Measurements from ENCODE around the gene NCAM1.

NCAM1 gene

DNA sequence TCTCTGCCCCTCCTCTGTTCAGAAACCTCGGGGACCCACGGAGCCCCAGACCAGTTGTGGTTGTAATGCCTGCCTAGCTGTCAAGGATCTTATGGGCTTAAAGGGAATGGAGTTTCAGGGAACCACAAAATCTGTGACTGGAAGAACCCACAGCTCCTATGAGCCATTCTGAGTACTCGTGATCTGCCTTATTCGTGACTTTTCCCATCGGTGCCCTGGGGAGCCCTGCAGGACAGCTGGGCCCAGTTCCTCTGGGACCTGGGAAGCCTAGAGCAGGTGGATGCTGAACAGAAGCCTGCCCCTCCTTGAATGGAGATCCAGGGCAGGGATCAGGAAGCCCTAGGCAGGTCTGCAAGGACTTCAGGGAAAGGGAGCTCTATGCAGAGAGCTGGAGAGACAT is 311.1 kb downstream of the NCAM1 start:
- Histone ChIP-seq H3K27ac (no peak overlapping the region), H2AFZ (no peak overlapping the region), H3K9me3 (ENCODE audit: control insufficient read depth, low read length) (no peaks in the 10 kb centered on the region), H3K4me1 (no peaks in the 10 kb centered on the region), H3K4me3 (ENCODE audit: low read depth, low read length) (no peak overlapping the region), H3K36me3 (ENCODE audit: control insufficient read depth, insufficient read depth, low read length) (no peaks in the 10 kb centered on the region), H3K27me3 (ENCODE audit: control insufficient read depth, insufficient read depth, low read length) (no peaks in the 10 kb centered on the region), H3K4me2 (ENCODE audit: low read length) (no peak overlapping the region), H3K9ac (no peak overlapping the region), H3K79me2 (no peaks in the 10 kb centered on the region)
- TF ChIP-seq, protein P1, sequence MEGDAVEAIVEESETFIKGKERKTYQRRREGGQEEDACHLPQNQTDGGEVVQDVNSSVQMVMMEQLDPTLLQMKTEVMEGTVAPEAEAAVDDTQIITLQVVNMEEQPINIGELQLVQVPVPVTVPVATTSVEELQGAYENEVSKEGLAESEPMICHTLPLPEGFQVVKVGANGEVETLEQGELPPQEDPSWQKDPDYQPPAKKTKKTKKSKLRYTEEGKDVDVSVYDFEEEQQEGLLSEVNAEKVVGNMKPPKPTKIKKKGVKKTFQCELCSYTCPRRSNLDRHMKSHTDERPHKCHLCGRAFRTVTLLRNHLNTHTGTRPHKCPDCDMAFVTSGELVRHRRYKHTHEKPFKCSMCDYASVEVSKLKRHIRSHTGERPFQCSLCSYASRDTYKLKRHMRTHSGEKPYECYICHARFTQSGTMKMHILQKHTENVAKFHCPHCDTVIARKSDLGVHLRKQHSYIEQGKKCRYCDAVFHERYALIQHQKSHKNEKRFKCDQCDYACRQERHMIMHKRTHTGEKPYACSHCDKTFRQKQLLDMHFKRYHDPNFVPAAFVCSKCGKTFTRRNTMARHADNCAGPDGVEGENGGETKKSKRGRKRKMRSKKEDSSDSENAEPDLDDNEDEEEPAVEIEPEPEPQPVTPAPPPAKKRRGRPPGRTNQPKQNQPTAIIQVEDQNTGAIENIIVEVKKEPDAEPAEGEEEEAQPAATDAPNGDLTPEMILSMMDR (IDR thresholded peaks at IDR 0.05): no peak

DNA sequence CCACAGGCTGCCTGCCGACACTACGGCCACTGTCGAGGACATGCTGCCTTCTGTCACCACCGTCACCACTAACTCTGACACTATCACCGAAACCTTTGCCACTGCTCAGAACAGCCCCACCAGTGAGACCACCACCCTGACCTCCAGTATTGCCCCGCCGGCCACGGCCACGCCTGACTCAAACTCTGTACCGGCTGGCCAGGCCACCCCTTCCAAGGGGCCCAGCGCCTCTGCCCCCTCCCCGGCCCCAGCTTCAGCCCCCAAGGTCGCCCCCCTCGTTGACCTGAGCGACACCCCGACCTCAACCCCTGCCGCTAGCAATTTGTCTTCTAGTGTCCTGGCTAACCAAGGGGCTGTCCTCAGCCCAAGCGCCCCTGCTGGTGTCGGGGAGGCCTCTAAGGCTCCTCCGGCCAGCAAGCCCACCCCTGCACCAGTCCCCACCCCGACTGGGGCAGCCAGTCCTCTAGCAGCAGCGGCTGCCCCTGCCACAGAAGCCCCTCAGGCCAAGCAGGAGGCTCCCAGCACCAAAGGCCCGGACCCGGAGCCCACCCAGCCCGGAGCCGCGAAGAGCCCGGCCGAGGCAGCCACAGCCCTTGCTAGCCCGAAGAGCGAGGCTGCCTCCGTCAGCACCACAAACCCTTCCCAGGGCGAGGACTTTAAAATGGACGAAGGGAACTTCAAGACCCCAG is 311.9 kb downstream of the NCAM1 start:
- Histone ChIP-seq H2AFZ (no peak overlapping the region), H3K9me3 (ENCODE audit: control insufficient read depth, low read length) (no peaks in the 10 kb centered on the region), H3K79me2 (no peaks in the 10 kb centered on the region), H3K36me3 (ENCODE audit: control insufficient read depth, insufficient read depth, low read length) (no peaks in the 10 kb centered on the region), H3K4me3 (ENCODE audit: low read depth, low read length) (no peak overlapping the region), H3K4me1 (no peaks in the 10 kb centered on the region), H3K27ac (no peak overlapping the region), H3K27me3 (ENCODE audit: control insufficient read depth, insufficient read depth, low read length) (no peaks in the 10 kb centered on the region), H3K4me2 (ENCODE audit: low read length) (no peak overlapping the region), H3K9ac (no peak overlapping the region)
- TF ChIP-seq, protein P1 (IDR thresholded peaks at IDR 0.05): no peak

DNA sequence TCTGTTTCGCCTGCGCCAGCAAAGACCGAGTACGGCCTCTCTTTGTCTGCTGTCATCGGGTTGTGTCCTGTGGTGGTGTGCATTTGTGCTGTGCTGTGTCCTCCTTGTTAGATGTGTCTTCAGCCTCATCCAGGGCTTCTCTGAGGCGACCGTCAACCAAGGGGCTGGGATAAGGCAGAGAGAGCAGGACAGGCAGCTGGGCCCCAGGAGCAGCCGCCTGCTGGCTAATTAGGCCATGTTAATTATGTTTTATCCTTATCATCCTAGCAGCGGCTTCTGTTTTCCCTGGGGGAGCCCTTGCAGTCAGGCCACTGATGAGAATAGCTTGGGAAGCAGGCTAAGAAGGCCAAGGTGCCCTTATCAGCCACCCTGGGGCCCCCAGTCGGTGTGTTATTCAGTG is 312.5 kb downstream of the NCAM1 start:
- Histone ChIP-seq H3K9me3 (ENCODE audit: control insufficient read depth, low read length) (no peaks in the 10 kb centered on the region), H3K4me3 (ENCODE audit: low read depth, low read length) (no peak overlapping the region), H3K27me3 (ENCODE audit: control insufficient read depth, insufficient read depth, low read length) (no peaks in the 10 kb centered on the region), H3K4me2 (ENCODE audit: low read length) (no peak overlapping the region), H3K4me1 (no peaks in the 10 kb centered on the region), H2AFZ (no peak overlapping the region), H3K9ac (no peak overlapping the region), H3K27ac (no peak overlapping the region), H3K36me3 (ENCODE audit: control insufficient read depth, insufficient read depth, low read length) (no peaks in the 10 kb centered on the region), H3K79me2 (no peaks in the 10 kb centered on the region)
- TF ChIP-seq, protein P1 (IDR thresholded peaks at IDR 0.05): no peak

DNA sequence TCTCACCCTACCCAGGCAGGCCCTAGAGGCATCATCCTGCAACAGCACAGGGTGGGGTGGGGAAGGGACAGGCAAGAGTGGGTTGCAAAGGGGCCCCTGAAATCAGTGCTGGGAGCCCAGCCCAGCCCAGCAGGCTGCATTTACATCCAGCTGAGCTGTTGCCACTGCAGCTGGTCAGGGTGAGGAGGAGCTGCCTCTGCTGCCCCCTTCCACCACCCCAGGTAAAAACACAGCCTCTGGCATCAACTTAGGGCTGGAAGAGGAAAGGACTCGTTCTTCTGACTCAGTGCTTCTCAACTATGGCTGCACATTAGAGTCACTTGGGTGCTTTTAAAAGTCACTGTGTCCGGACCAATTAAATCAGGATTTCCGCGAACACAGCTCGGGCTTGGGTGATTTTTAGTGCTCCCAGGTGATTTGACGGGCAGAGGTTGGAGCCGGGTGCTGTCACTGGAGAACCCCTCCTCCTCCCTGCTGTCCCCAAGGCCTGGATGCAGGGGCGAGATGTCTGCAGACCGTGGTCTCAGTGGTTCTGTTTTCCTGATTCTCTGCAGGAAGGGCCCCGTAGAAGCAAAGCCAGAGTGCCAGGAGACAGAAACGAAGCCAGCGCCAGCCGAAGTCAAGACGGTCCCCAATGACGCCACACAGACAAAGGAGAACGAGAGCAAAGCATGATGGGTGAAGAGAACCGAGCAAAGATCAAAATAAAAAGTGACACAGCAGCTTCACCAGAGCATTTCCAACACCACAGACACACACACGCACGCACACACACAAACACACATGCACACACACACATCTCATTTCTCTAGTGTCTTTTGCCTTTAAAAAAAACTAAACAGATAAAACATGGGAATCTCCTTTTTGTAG is 313.7 kb downstream of the NCAM1 start:
- no peak overlapping the region for H3K4me3 ChIP-seq (ENCODE audit: low read depth, low read length)
- H3K9ac ChIP-seq: no peak overlapping the region
- H3K79me2 ChIP-seq: no peaks in the 10 kb centered on the region
- no peak overlapping the region for H3K4me2 ChIP-seq (ENCODE audit: low read length)
- no peaks in the 10 kb centered on the region for H3K27me3 ChIP-seq (ENCODE audit: control insufficient read depth, insufficient read depth, low read length)
- no peaks in the 10 kb centered on the region for H3K36me3 ChIP-seq (ENCODE audit: control insufficient read depth, insufficient read depth, low read length)
- H2AFZ ChIP-seq: no peak overlapping the region
- TF ChIP-seq, protein P1 (IDR thresholded peaks at IDR 0.05): no peak
- H3K4me1 ChIP-seq: no peaks in the 10 kb centered on the region
- no peaks in the 10 kb centered on the region for H3K9me3 ChIP-seq (ENCODE audit: control insufficient read depth, low read length)
- H3K27ac ChIP-seq: no peak overlapping the region
